AG08396 (cell line): ENCODE results near the gene TAF1B.

Experiments used
- DNase-seq: peaks from one replicate; pipeline ENCODE4 v3.0.0; 2012; ENCODE audit warnings: low spot score, mixed read lengths

The TAF1B gene

DNA sequence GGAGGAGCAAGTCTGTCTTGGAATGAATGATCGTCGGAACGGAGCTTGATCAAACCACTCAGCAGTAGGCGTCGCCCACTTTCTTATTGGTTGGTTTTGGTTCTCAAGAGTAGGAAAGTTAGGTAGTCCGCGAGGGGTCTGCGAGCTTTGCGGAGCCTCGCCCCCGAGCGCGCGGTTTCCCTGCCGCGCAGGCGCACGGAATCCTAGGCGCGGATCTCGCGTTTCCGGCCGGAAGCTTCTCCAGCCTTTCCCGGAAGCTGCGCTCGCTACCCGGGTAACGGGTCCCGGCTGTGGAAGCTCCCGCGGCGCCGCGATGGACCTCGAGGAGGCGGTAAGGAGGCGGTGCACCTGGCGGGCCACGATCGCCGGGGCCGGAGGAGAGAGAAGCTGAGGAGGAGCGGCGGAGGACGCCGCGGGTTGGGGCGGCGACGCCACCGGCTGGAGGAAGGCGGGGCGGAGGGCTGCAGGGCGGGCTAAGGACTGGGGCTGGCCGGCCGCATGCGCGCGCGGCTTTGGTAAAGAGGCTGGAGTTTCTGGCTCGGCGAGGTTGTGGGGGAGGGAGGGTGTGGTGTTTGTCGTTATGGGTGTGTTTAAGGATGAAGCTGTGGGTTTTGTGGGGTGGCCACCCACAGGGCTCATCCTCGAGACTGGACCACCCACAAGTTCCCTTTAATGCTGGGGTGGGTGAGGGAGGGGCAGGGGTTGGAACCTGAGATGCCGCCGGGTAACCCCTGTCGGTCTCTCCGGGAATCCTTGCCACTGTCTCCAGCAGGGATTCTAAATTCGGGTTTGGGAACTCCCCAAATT is at the start of gene TAF1B:
Gene TAF1B, plus strand, starts transcription at position 246 of the 807 bp plus-strand sequence. Its CDS starts 68 bp downstream, at position 314.
- DNase-seq: peak; percentile 95

DNA sequence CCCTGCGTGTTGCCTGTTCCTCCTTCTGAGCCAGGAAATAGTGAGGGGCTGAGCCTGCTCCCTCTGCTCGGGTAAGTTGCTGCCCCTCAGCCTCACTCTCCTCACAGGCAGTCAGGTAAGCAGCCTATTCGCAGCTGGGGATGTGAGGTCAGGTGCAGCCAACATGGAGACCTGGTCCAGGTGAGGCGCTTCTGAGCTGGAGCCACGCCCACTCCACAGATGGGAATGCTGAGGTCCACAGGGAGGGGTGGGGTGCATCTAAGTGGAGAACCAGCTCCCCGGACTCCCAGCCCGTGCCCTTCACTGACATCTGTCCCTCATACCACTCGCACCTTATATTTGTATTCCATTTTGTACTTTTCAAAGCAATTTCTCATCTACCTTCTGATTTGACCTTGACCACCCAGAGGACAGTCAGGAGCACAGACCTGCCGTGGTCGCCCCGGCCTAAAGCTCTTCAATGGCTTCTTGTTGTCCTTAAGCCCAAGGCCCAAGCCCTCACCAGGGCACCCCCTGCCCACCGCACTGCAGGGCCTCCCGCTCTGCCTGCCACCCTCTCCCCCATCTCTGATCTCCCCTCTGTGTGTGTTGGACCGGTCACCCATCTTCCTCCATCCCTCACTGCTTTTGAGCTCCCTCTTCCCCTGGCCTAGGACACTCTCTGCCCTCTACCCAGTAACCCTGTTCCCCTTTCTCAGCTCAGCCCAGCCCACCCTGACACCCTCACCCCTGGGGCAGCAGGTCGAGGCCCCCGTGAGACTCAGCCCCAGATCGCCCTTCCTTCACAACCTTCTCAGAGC is 49.2 kb upstream of the TAF1B start:
- DNase-seq: no peak

DNA sequence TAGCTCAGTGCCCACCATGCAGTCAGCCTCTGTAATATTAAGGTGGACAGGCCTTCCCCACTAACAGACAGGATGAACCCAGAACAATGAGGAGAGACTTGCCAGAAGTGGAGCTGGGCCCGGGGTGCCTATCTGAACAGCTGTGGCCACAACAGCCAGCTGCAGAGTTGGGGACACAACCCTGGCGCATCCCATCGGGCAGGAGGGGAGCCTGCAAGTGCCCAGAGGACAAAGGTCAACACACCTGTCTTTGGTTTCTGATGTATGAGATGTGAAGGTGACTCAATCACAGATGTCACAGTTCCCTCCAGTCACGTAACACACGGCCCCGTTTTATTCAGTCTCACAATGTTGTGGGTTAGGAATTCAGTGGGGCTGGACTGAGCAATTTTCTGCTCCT is 48.2 kb upstream of the TAF1B start:
- no peak for DNase-seq

GRCh38 chr2:9796056-9797010 is 46.9 kb upstream of the TAF1B start:
- no peak for DNase-seq

GRCh38 chr2:9797086-9797485 is 46.2 kb upstream of the TAF1B start:
- no peak for DNase-seq

DNA sequence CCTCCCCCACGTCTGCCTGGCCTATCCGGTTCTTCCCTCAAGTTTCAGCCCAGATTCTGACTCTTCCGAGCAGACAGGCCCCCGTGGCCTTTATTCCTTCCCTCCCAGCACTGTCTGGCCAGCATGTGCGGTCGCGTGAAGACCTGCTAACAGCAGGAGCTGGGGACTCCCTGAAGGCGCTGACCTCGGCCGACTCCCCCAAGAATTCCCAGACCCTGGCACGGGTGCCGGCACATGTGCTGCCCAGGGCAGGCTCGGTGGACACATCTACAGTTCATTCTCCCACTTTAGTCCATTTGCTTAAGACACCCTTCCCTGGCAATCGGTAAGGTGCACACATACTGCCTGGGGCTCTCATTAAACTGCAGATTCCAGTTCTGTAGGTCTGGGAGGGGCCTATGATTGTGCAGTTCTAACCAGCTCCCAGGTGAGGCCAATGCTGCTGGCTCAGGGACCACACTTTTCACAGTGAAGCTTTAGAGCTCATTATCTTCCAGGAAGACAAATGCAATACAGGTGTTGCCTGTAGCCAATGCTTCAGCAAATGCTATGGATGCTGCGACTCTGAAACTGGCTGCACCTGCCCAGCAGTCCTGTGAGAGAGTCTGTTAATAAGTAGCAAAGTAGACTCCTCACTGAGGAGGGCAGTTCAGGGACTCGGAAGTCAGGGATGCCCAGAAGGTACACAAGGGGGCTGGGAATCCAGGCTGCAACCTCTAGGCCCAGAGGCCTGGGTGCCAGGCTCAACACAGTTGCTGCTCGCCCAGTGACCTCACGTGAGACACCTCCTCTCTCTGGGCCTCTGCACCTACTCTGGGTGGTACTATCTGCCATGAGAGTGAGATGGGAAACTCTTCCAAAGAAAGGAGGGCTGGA is 45.4 kb upstream of the TAF1B start:
- DNase-seq: no peak

- DNase-seq: no peak
These were observed 44.2 kb upstream of the TAF1B start for GRCh38 chr2:9799011-9799596.

DNA sequence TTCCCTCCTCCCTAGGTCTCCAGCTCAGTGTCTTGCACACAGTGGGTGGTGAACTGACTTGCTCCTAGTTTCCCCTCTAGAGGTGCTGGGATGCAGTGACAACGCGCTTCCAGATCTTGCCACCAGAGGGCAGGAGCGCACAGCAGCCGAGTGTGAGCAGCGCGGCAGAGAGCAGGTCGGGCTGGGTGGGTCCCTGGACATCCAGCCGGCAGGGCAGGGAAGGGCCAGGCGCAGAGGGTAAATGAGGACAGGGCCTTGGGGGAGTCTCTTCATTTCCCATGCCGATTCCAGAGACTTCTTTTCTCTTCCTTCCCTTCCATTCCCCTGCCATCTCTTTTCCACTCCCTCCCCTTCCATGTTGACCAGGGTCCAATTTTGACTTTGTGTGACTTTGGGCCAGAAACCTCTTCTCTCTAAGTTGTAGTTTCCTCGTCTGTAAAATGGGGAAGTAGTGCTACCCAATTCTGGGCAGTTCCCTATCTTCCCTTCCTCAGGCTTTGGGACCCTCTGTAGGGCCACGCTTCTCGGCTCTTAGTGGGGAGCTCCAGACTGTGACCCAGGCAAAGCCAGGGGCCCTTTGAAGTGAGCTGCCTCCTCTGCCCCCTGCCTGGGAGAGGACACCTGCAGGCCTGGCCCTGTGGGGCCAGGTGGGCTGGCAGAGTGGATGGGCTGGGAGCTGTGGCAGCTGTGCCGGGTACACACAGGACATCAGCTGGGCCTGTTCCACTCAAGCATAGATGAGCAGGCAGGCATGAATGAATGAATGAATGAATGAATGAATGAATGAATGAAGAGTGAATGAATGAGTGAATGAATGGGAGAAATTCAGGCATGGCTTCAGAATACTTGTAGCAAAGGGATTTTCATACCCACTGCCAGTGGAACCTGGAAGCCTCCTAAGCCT is 43.3 kb upstream of the TAF1B start:
- DNase-seq: peak; percentile 88

DNA sequence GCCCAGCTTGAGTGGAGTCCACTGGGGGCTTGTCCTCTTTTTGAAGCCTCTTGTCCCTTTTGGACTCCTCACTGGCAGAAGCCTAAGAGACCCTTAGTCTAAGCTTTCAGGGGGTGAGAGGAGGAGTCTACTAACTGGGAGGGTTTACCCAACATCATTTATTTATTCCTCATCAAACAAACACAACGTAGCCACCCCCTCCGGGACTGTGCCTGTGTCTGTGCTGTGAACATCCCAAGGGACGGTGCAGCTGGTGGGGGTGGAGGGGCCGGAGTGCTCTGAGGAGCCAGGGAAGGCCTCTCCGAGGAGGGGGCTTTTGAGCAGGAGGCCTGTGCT is 42.7 kb upstream of the TAF1B start:
- DNase-seq: no peak

GRCh38 chr2:9800975-9801726 is 42.1 kb upstream of the TAF1B start:
- no peak for DNase-seq

DNA sequence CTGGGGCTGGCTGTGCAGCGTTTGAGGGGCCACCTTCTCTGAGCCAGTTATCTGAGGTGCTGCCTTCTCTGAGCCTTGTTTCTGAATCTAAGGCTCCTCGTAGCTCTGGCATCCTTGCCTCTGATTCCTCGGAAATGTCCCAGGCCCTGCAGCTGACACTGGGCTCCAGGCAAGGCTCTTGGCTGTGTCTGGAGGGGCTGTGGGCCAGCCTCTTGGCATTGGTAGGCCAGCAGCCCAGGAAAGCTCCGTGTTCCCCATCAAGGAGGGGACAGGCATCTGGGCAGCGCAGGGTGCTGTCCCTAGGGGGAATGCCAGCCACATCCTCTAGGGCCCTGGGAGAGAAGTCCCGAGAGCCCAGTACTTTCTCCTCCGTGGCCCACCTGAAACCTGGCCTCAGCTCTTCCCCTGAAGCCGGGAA is 40.7 kb upstream of the TAF1B start:
- no peak for DNase-seq

DNA sequence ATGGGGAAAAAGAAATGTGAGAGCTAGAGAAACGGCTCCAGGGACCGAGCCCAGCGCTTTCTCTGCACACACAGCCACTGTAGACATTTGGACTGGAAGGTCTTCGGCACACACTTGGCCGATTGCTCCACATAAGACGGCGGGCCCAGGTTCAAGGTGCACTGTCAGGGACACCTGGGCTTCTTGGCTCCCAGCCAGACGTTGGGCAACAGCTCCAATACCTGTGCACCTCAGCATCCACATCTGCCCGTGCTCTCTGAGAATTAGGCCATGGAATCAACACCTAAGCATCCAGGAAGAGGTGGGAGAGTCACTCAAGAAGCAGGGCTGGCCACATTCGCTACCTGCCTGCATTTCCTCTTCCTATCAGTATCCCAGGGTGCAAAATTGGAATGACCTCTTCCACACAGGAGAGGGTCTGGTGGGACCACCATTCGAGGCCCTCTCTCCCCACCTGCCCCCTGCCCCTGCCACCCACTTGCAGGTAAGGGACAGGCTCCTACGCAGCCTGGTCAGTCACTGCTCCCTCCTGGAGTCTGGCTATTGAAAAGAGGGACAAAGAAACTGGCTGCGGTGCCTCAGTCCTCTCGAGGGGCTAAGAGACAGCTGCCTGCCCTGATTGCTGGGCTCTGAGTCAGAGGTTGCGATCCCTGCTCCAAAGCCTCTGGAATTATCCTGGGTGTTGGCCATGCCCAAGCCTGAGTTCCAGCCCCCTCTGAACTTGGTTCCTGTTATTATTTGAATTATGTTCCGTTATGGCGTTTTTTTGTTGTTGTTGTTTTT is 40.1 kb upstream of the TAF1B start:
- no peak for DNase-seq

- peak; percentile 30 for DNase-seq
These were observed 37.6 kb upstream of the TAF1B start for GRCh38 chr2:9805435-9806297.

DNA sequence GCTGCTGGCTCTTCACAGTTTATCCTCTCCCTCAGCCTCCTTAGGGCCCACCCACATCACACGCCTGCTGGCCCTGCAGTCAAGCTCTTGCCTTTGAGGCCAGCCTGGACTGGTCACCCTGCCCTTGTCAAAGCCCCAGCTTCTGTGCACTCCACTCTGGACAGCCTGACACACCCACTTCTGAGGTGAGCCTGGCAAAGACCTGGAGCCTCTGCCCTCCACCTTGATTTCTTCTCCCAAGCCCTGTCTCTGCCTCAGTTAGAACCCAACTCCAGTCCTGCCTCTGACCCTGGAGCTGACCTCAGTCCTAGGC is 37.0 kb upstream of the TAF1B start:
- DNase-seq: no peak

- no peak for DNase-seq
These were observed 36.6 kb upstream of the TAF1B start for GRCh38 chr2:9806656-9807055.

- DNase-seq: no peak
These were observed 36.2 kb upstream of the TAF1B start for GRCh38 chr2:9807056-9807455.

DNA sequence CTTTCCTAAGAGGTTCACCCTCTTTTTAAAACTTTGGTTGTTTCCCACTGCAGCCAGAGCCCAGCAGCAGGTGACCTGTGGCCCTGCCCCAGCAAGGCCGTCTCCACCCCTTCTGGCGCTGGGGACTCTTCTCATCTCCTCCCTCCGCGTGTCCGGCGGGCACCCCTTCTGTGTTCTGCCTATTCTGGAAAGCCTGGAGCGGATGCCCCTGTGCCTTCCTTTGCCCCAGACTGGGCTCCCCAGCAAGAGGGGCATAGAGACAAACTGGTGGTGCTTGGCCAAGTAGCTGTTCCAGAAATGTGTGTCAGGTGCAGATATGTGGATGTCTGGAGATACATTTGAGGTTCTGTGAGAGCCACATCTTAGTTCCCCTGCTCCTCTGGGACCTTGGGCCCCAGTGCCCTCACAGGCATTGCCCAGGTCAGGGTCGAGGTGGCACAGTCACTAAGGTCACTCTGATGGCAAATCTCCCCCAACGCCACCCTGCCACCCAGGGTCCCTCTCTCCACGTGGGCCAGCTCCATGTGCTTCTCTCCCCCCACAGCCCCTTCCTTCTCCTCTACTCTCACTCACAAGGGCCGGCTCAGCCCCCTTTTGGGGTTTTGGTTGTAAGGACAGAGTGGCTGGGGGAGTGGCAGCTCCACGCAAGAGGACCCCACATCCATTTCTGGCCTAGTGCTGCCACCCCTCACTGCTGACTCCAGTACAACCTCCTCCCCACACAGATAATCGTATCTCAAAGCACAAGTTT is 35.5 kb upstream of the TAF1B start:
- no peak for DNase-seq
